BE2C (cell line): ENCODE data around the gene NRG2.

ENCODE experiments used
- DNase-seq: peaks from one replicate; pipeline ENCODE4 v3.0.0-alpha.2; 2020
- H3K27me3 ChIP-seq: fragments of 250-450 bp; sonication (Bioruptor Pico); 2 replicates; pipeline ENCODE4 v1.5.1; 2020; ENCODE audit warnings: mild to moderate bottlenecking
- H3K36me3 ChIP-seq: fragments of 250-450 bp; sonication (Bioruptor Pico); 2 replicates; pipeline ENCODE4 v1.5.1; 2020; ENCODE audit warnings: mild to moderate bottlenecking
- H3K4me1 ChIP-seq: fragments of 250-450 bp; sonication (Bioruptor Pico); 2 replicates; pipeline ENCODE4 v1.5.1; 2020
- H3K4me3 ChIP-seq: 2 replicates; pipeline ENCODE4 v1.5.1; 2011; ENCODE audit warnings: low read depth, low read length
- H3K9me3 ChIP-seq: fragments of 250-450 bp; sonication (Bioruptor Pico); 2 replicates; pipeline ENCODE4 v1.5.1; 2020
- CTCF ChIP-seq: IDR thresholded peaks from 2 replicates; pipeline ENCODE4 v1.5.1; 2012; ENCODE audit warnings: mild to moderate bottlenecking, low read depth, low read length

Gene NRG2

GRCh38 chr5:139925650-139926640 is 117.2 kb downstream of the NRG2 start:
- Histone ChIP-seq H3K9me3 (no peaks in the 10 kb centered on the region), H3K4me1 (peaks cover 9% of the 10 kb centered on the region), H3K36me3 (no peaks in the 10 kb centered on the region), H3K27me3 (no peaks in the 10 kb centered on the region), H3K4me3 (no peak overlapping the region)
- no peak for TF ChIP-seq CTCF
- peak; percentile 42 for DNase-seq

- H3K9me3 ChIP-seq = no peaks in the 10 kb centered on the region
- peaks cover 9% of the 10 kb centered on the region for H3K4me1 ChIP-seq
- no peak for TF ChIP-seq CTCF
- H3K36me3 ChIP-seq = no peaks in the 10 kb centered on the region
- H3K4me3 ChIP-seq = no peak overlapping the region
- DNase-seq = no peak
- no peaks in the 10 kb centered on the region for H3K27me3 ChIP-seq
Measured at GRCh38 chr5:139925216-139925562, 117.9 kb downstream of the NRG2 start.

GRCh38 chr5:139924294-139925215 is 118.5 kb downstream of the NRG2 start:
- no peak for TF ChIP-seq CTCF
- H3K4me3 ChIP-seq = no peak overlapping the region
- DNase-seq = no peak
- peaks cover 9% of the 10 kb centered on the region for H3K4me1 ChIP-seq
- no peaks in the 10 kb centered on the region for H3K36me3 ChIP-seq
- H3K9me3 ChIP-seq = no peaks in the 10 kb centered on the region
- H3K27me3 ChIP-seq = no peaks in the 10 kb centered on the region

- Histone ChIP-seq H3K9me3 (no peaks in the 10 kb centered on the region), H3K27me3 (no peaks in the 10 kb centered on the region), H3K4me1 (peaks cover 12% of the 10 kb centered on the region), H3K4me3 (no peak overlapping the region), H3K36me3 (no peaks in the 10 kb centered on the region)
- DNase-seq = no peak
- TF ChIP-seq CTCF = no peak
Measured at GRCh38 chr5:139919308-139919707, 123.8 kb downstream of the NRG2 start.

- DNase-seq = no peak
- no peaks in the 10 kb centered on the region for H3K9me3 ChIP-seq
- H3K4me1 ChIP-seq = peaks cover 17% of the 10 kb centered on the region
- TF ChIP-seq CTCF = no peak
- H3K36me3 ChIP-seq = no peaks in the 10 kb centered on the region
- H3K27me3 ChIP-seq = no peaks in the 10 kb centered on the region
- no peak overlapping the region for H3K4me3 ChIP-seq
Measured at GRCh38 chr5:139915834-139916233, 127.3 kb downstream of the NRG2 start.
